ENCODE results near the gene TMIGD2. TPM values are rescaled to one million over a fixed set of nuclear protein-coding genes. Genes with fewer than 3 reads are reported as not detected.
"Not testable (repeated sequence)": the region's sequence is repeated elsewhere in the genome, so short reads cannot be mapped to it uniquely, and the experiment has no call there.

TMIGD2 gene
- total and polyA plus RNA-seq, 9 donors: 0.21 to 0.94 (median 0.52) TPM

DNA sequence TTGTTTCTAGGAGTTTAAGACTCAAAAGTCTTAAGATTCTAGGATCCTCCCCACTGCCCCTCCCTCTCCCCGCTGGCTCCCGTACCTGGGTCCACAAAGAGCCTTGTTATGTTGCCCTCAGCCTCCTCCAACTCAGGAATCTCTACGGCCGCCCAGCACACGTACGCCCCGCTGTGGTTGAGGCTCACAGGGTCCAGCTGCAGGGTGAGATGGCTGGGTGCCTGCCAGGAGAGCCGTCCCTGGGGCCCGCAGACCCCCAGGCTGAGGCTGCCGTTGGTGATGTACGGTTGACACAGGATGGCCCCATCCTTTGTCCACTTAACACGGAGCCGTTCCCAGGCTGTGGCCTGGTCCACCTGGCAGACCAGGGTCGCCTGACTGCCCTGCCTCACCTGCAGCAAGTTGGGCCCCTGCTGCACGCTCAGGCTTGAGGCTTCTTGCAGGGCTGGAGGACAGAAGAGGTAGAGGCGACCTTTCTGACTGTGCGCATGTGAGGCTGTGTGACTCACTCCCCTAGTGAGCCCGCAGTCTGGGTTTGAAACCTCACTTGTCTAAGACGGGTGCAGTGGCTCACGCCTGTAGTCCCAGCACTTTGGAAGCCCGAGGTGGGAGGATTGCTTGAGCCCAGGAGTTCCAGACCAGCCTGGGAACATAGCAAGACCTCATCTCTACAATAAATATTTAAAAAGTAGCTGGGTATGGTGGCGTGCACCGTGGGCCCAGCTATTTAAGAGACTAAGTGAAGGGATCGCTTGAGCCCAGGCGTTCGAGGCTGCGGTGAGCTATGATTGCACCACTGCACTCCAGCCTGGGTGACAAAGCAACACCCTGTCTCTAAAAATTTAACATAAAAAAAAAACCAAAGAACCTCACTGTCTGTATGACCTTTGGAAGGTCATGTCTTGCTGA lies 4.0 kb downstream of the TMIGD2 start:
- H3K4me1 ChIP-seq (ENCODE audit: control insufficient read depth, insufficient read depth, low read length): peaks cover 27% of the 10 kb centered on the region
- no peak overlapping the region for H3K27ac ChIP-seq (ENCODE audit: low read length)
- no peaks in the 10 kb centered on the region for H3K9me3 ChIP-seq (replicated peaks; ENCODE audit: control insufficient read depth, low read depth, low read length)
- no peak for DNase-seq
- 46% methylated on average over 9 of the region's 27 CpGs for WGBS (ENCODE audit: insufficient coverage)
- no peak overlapping the region for H3K4me3 ChIP-seq (ENCODE audit: low read length)
- H3K36me3 ChIP-seq (ENCODE audit: control insufficient read depth, insufficient read depth, low read length): no peaks in the 10 kb centered on the region
- H3K27me3 ChIP-seq (ENCODE audit: control insufficient read depth, insufficient read depth, low read length): no peaks in the 10 kb centered on the region

DNA sequence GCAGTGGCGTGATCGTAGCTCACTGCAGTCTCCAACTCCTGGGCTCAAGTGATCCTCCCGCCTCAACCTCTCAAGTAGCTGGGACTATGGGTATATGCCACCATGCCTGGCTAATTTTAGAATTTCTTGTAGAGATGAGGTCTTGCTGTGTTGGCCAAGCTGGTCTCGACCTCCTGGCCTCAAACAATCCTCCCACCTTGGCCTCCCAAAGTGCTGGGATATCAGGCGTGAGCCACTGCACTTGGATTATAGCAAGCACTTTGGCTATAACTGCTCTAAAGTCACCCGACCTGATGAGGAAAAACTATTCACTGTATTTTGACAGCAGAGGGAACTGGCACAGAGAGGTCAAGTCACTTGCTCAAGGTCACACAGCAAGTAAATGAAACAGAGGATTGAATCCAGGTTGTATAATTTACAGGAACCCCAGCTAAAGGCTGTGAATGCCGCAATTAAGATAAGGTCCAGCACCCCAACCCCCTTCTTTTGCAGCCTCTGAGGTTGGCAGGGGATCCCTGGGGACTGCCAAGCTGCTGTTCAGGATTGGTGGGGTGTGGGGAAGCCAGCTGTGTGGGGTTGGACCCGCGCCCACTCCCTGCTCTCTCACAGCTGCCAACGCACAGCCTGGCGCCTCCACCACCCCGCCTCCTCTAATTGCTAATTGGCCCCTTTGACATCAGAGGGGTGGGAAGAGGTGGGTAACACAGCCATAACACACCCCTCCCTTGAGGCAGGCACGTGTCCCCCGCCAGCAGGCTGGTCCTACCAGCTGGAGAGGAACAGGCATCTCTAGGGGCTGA lies 6.0 kb downstream of the TMIGD2 start:
- Histone ChIP-seq H3K27ac (ENCODE audit: low read length) (peak overlapping the region; percentile 20), H3K4me1 (ENCODE audit: control insufficient read depth, insufficient read depth, low read length) (peaks cover 13% of the 10 kb centered on the region), H3K36me3 (ENCODE audit: control insufficient read depth, insufficient read depth, low read length) (no peaks in the 10 kb centered on the region), H3K4me3 (ENCODE audit: low read length) (no peak overlapping the region), H3K27me3 (ENCODE audit: control insufficient read depth, insufficient read depth, low read length) (no peaks in the 10 kb centered on the region), H3K9me3 (replicated peaks; ENCODE audit: control insufficient read depth, low read depth, low read length) (no peaks in the 10 kb centered on the region)
- 47% methylated on average over 4 of the region's 14 CpGs for WGBS (ENCODE audit: insufficient coverage)
- peak; percentile 78 for DNase-seq

DNA sequence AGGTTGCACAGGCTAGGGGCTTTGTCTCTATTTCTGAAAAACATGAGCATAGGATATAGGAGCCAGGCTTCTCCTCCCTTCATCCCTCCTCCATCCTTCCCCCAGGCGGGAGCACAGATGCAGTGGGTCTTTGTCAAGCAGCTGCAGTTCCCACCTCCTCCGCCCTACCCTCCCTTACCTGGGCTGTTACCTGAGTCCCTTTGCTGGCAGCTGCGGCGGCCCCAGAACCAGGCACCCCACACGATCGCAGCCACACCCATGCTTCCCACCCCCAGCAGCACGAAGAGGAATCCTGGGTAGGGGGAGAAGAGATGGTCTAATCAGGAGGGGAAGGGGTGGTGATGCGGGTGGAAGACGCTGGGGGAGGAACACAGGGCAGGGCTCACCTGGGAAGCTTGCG lies 7.8 kb downstream of the TMIGD2 start:
- Histone ChIP-seq H3K27ac (ENCODE audit: low read length) (no peak overlapping the region), H3K27me3 (ENCODE audit: control insufficient read depth, insufficient read depth, low read length) (no peaks in the 10 kb centered on the region), H3K36me3 (ENCODE audit: control insufficient read depth, insufficient read depth, low read length) (peaks cover 2% of the 10 kb centered on the region), H3K4me1 (ENCODE audit: control insufficient read depth, insufficient read depth, low read length) (peaks cover 13% of the 10 kb centered on the region), H3K9me3 (replicated peaks; ENCODE audit: control insufficient read depth, low read depth, low read length) (no peaks in the 10 kb centered on the region), H3K4me3 (ENCODE audit: low read length) (no peak overlapping the region)
- 56% methylated on average over 2 of the region's 10 CpGs for WGBS (ENCODE audit: insufficient coverage)
- DNase-seq: no peak

DNA sequence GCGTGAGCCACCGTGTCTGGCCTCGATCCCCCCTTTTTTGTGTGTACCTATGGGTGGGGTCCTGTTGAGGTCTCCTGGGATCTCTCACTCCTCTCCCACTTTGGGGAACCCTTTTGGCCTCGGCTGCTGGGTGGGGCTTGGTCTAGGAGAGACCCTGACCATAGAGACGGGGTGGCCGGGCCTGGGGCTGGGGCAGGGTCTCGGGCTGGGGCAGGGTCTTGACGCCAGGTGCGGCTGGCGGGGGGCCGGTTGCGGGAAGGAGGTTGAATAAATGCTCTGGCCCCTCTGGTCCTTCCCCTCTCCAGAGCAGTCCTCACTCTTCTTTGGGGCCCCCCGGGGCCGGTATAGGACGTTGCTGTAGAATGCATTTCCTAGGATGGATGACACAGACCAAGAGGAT lies 9.7 kb downstream of the TMIGD2 start:
- H3K27me3 ChIP-seq (ENCODE audit: control insufficient read depth, insufficient read depth, low read length): no peaks in the 10 kb centered on the region
- WGBS (ENCODE audit: insufficient coverage): 100% methylated on average over 2 of the region's 15 CpGs
- no peaks in the 10 kb centered on the region for H3K9me3 ChIP-seq (replicated peaks; ENCODE audit: control insufficient read depth, low read depth, low read length)
- H3K4me1 ChIP-seq (ENCODE audit: control insufficient read depth, insufficient read depth, low read length): peaks cover 13% of the 10 kb centered on the region
- peaks cover 8% of the 10 kb centered on the region for H3K36me3 ChIP-seq (ENCODE audit: control insufficient read depth, insufficient read depth, low read length)
- DNase-seq: no peak
- no peak overlapping the region for H3K4me3 ChIP-seq (ENCODE audit: low read length)
- no peak overlapping the region for H3K27ac ChIP-seq (ENCODE audit: low read length)

DNA sequence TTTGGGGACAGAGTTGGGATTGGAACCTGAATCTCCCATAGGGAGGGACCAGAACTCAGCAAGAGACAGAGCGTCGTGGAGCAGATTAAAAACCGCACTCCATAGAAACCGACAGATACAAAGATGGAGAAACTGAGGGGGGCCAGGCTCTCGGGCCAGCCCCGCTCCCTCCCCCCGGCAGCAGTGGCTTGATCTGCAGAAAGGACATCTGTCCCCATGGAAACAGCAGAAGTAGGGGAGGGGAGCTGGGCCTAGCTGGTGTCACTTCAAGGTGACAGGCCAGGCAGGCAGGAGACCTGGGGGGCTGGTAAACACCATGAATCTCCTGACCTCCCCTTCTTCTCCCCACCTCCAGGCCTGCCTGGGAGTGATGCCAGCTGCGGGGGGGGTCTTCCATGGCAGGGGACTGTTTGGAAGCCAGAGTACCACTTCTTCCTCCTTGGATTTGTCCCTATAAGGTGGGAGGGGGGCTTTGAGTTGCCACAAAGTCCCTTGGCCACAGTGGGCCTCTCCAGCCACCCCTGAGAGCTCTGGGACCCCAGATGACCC lies 10.9 kb downstream of the TMIGD2 start:
- H3K27ac ChIP-seq (ENCODE audit: low read length): no peak overlapping the region
- WGBS (ENCODE audit: insufficient coverage): 55% methylated on average over 7 of the region's 8 CpGs

DNA sequence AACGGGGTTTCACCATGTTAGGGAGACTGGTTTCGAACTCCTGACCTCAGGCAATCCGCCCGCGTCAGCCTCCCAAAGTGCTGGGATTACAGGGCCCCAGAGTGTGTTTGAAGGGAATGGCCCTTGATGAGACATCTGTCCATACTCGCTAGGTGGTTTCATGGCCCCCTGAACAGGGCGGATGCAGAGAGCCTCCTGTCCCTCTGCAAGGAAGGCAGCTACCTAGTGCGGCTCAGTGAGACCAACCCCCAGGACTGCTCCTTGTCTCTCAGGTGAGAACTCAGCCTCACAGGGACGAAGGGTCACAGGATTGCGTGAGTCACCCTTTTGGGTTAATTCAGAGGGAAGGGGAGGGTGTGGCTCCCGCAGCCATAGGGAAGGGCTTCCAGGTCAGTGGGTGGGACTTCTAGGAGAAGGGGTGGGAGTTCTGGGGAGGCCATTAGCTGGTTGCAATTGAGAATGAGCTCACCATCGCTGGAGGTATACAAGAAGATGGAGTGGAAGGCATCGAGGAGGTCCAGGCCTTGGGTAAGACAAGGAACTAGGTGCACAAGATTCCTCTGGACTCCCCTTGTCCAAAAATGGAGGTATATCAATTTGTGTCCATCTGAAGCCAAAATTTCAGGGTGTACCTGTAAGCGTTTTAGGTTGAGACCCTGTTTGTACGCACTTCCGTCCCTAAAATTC lies 14.0 kb downstream of the TMIGD2 start:
- Histone ChIP-seq H3K9me3 (replicated peaks; ENCODE audit: control insufficient read depth, low read depth, low read length) (no peaks in the 10 kb centered on the region), H3K4me1 (ENCODE audit: control insufficient read depth, insufficient read depth, low read length) (no peaks in the 10 kb centered on the region), H3K4me3 (ENCODE audit: low read length) (no peak overlapping the region), H3K36me3 (ENCODE audit: control insufficient read depth, insufficient read depth, low read length) (peaks cover 19% of the 10 kb centered on the region), H3K27me3 (ENCODE audit: control insufficient read depth, insufficient read depth, low read length) (peaks cover 3% of the 10 kb centered on the region), H3K27ac (ENCODE audit: low read length) (no peak overlapping the region)
- DNase-seq: no peak
- WGBS (ENCODE audit: insufficient coverage): 71% methylated on average over 12 of the region's 16 CpGs

More for the DNA sequence above, 10.9 kb downstream of the TMIGD2 start:
- Histone ChIP-seq H3K4me1 (ENCODE audit: control insufficient read depth, insufficient read depth, low read length) (peaks cover 5% of the 10 kb centered on the region), H3K36me3 (ENCODE audit: control insufficient read depth, insufficient read depth, low read length) (peaks cover 8% of the 10 kb centered on the region), H3K27me3 (ENCODE audit: control insufficient read depth, insufficient read depth, low read length) (no peaks in the 10 kb centered on the region), H3K9me3 (replicated peaks; ENCODE audit: control insufficient read depth, low read depth, low read length) (no peaks in the 10 kb centered on the region), H3K4me3 (ENCODE audit: low read length) (no peak overlapping the region)
- no peak for DNase-seq

DNA sequence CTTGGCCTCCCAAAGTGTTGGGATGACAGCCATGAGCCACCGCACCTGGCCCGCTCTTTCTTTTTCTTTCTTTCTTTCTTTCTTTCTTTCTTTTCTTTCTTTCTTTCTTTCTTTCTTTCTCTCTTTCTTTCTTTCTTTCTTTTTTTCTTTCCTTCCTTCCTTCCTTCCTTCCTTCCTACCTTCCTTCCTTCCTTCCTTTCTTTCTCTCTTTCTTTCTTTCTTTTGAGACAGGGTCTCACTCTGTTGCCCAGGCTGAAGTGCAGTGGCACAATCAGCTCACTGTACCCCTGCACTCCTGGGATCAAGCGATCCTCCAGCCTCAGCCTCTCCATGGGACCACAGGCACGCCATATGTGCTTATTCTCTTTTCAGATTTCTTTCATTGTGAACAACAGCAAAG lies 16.0 kb downstream of the TMIGD2 start:
- H3K27ac ChIP-seq (ENCODE audit: low read length); H3K9me3 ChIP-seq (replicated peaks; ENCODE audit: control insufficient read depth, low read depth, low read length); H3K27me3 ChIP-seq (ENCODE audit: control insufficient read depth, insufficient read depth, low read length); DNase-seq; H3K4me3 ChIP-seq (ENCODE audit: low read length); H3K4me1 ChIP-seq (ENCODE audit: control insufficient read depth, insufficient read depth, low read length): not testable (repeated sequence)
- peaks cover 25% of the 10 kb centered on the region for H3K36me3 ChIP-seq (ENCODE audit: control insufficient read depth, insufficient read depth, low read length)
- WGBS (ENCODE audit: insufficient coverage): 90% methylated on average over 4 of the region's 4 CpGs

DNA sequence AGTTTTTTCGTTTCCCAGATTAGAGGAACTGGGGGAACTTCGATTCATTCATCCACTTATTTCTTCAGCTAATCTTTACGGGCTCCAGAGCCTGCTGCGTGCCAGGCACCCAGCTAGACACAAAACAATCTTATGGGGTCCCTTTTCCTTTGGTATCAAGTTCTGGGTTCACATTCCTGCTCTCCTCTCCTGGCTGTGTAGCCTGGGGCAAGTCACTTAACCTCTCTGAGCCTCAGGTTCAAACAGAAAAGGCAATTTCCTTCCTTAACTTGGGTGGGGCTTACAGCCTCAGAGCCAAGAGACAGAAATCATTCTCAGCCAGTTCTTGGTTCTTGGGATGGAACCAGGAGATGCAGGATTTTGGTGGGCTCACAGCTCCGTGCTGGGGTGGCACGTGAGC lies 17.2 kb downstream of the TMIGD2 start:
- Histone ChIP-seq H3K4me3 (ENCODE audit: low read length) (no peak overlapping the region), H3K4me1 (ENCODE audit: control insufficient read depth, insufficient read depth, low read length) (peaks cover 7% of the 10 kb centered on the region), H3K27me3 (ENCODE audit: control insufficient read depth, insufficient read depth, low read length) (peaks cover 18% of the 10 kb centered on the region), H3K27ac (ENCODE audit: low read length) (no peak overlapping the region), H3K36me3 (ENCODE audit: control insufficient read depth, insufficient read depth, low read length) (peaks cover 22% of the 10 kb centered on the region), H3K9me3 (replicated peaks; ENCODE audit: control insufficient read depth, low read depth, low read length) (no peaks in the 10 kb centered on the region)
- no peak for DNase-seq
- WGBS (ENCODE audit: insufficient coverage): 74% methylated on average over 5 of the region's 6 CpGs

DNA sequence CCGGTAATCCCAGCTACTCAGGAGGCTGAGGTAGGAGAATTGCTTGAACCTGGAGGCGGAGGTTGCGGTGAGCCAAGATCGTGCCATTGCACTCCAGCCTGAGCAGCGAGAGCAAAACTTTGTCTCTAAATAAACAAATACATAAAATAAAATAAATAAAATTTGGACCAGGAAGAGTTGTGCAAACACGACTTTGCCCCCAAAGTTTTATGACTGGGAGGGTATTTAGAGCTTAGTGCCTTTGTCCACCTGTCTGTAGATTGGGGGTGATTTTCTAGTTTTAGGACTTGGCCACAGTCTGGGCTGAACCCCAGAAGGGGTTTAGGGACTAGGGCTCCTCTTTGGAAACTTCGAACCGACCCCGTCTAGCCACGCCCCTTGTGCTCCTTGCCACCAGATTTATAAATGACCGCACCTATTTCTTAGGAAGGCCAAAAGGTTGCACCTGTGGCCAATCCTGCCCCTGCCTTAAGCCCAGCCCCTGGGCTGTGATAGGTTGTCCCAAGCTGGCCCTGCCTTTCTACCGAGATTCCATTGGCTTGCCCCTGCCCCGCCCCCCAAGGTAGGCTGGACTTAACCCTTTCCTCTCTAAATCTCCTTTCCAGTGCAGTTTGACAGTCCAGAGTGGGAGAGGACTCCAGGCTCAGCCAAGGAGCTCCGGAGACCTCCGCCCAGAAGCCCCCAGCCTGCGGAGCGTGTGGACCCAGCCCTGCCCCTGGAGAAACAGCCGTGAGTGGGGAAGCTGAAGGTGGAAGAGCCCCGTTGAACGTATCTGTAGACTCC lies 17.8 kb downstream of the TMIGD2 start:
- no peak for DNase-seq
- peaks cover 23% of the 10 kb centered on the region for H3K27me3 ChIP-seq (ENCODE audit: control insufficient read depth, insufficient read depth, low read length)
- 18% methylated on average over 11 of the region's 20 CpGs for WGBS (ENCODE audit: insufficient coverage)
- H3K27ac ChIP-seq (ENCODE audit: low read length): no peak overlapping the region
- H3K36me3 ChIP-seq (ENCODE audit: control insufficient read depth, insufficient read depth, low read length): peaks cover 22% of the 10 kb centered on the region
- peaks cover 9% of the 10 kb centered on the region for H3K4me1 ChIP-seq (ENCODE audit: control insufficient read depth, insufficient read depth, low read length)
- H3K9me3 ChIP-seq (replicated peaks; ENCODE audit: control insufficient read depth, low read depth, low read length): no peaks in the 10 kb centered on the region
- H3K4me3 ChIP-seq (ENCODE audit: low read length): no peak overlapping the region
